Measurements from ENCODE around the gene ZNF550.
A peak's percentile ranks its signal among the peaks of the same experiment; 100 is the strongest.
"Not testable (repeated sequence)": the region's sequence is repeated elsewhere in the genome, so short reads cannot be mapped to it uniquely, and the experiment has no call there.

ZNF550 gene

DNA sequence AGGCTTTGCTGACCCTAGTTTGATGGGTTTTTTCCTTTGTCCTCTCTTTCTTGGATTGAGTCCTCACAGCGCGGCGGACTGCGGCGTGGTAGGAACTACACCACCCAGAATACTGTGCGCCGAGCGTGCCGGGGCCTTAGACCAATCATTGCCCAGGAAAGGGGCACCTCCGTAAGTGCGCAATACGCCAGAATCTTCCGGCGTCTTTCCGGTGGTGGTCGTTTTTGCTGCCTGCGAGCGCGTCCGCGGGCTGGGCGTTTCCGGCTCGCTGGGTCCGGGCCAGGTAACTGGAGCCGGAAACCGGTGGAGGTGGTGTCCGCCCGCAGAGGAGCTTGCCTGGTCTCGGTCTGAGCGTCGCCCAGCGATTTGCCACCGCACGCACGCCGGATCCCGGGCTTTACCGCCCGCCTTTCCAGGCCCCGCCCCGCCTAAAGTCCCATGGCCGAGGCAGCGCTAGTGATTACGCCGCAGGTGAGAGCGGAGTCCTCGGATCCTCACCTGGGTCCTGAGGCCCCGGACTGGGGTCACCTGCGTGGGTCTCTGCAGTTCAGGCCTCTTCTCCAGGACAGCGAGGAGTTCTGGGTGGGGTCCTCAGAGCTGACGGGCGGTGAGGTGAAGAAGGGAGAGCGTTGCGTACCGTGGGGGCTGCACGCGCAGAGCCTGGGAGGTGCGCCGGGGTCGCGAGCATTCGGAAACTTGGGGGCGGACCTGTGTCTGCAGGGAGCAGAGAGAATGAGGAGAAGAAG is 32.4 kb downstream of the ZNF550 start, which contains the start of gene ZNF549:
Gene ZNF549, plus strand, starts transcription at position 221 of the 746 bp plus-strand sequence. Its CDS starts 218 bp downstream, at position 439.
- DNase-seq = peak; percentile 75 to 81

DNA sequence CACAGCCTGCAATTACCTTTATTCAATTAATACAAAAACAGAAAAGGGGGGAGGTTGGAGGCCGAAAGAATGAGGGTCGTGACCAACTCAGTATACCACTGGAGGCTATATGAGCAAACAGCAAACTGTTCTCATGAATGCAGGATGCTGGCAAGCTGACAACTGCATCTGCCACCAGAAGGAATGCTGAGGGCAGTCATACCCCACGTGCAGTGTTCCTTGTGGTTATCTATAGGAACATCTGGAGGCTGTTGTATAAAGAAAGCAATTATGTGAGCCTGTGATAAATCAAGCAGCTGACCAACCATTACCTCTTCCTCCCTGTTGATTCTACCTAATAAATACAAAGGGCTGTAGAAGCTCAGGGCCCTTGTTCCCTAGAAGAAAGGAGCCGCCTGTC is 41.6 kb downstream of the ZNF550 start:
- DNase-seq = not testable (repeated sequence)

DNA sequence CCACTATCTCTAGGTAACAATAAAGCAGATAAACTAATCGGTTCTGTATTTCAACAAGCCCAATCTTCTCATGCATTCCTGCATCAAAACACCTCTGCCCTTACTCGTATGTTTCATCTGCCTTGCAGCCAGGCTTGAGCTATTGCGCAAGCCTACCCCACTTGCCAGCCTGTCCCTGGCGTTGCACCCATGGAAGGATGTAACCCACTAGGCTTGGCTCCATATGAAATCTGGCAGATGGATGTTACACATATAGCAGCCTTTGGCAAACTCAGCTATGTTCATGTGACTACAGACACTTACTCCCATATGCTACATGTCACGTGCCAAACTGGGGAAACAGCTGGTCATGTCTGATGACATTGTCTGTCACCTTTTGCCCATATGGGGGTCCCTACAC is 44.4 kb downstream of the ZNF550 start:
- no peak for DNase-seq

DNA sequence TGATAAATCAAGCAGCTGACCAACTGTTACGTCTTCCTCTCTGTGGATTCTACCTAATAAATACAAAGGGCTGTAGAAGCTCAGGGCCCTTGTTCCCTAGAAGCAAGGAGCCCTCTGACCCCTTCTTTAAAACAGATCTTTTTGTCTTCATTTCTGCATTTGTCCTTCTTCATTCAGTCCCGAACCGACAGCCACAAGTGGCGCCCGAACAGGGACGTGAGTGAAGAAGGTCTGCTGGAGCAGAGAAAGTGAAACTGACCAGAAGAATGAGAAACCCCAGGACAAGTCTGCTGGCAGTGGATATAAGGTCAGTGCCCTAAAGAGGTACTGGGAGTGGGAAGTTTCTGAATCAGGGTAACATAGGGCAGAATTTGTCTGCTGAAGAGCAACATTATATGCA is 46.8 kb downstream of the ZNF550 start:
- DNase-seq = no peak

DNA sequence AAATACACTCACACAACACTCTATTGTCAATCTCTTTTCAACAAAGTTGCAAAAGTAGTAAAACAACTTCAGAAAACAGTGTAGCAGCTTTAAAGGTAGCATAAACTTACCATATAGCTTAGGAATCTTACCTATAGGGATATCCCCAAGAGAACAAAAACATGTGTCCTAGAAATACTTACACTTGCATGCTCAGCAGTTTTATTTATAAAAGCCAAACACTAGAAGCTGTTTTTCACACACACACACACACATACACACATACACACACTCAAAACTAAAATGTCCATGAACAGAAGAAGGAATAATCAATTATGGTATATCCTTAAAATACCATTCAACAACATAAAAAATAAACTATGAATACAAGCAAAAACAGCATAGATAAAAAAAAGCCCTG is 48.2 kb downstream of the ZNF550 start:
- DNase-seq = no peak

DNA sequence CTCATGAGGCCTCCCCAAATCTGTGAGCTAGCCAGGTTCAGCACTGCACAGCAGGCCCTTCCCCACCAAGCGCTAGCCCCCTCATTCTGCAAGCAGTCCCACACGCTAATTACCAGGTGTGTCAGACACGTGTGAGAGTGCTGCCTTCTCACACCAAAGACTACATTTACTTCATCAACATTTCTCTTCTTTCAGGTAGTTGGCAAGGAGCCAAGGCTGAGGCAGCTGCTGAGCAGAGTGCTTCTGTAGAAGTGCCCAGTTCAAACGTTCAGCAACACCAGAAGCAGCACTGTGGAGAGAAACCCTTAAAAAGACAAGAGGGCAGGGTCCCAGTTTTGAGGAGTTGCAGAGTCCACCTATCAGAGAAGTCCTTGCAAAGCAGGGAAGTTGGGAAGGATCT is 53.5 kb downstream of the ZNF550 start:
- DNase-seq = no peak

DNA sequence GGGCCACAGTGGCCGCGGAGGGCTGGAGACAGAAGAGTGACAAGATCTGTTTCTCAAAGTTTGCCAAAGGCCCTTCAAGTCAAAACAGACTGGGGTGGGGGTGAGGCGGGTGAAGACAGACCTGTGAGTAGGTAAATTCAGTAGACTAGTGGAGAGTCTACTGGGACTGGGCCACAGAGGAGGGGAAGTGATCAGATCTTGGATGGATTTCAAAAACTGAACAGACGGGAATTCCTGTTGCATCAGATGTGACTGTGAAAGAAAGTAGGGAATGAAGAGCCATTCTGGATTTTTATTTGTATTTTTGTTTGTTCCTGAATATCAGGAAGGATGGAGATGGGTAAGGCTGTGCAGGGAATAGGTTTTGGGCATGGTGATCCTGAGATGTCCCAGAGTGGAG is 59.3 kb downstream of the ZNF550 start:
- DNase-seq = not testable (repeated sequence)

GRCh38 chr19:57499680-57500395 is 59.8 kb downstream of the ZNF550 start, which contains the start of gene ZNF773:
Gene ZNF773, plus strand, starts transcription at chr19:57499938. Its CDS starts 143 bp downstream, at chr19:57500081.
- DNase-seq = peak; percentile 93 to 95

GRCh38 chr19:57499332-57499679 is 60.4 kb downstream of the ZNF550 start:
- not testable (repeated sequence) for DNase-seq

DNA sequence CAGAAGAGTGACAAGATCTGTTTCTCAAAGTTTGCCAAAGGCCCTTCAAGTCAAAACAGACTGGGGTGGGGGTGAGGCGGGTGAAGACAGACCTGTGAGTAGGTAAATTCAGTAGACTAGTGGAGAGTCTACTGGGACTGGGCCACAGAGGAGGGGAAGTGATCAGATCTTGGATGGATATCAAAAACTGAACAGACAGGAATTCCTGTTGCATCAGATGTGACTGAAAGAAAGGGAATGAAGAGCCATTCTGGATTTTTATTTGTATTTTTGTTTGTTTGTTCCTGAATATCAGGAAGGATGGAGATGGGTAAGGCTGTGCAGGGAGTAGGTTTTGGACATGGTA is 71.4 kb downstream of the ZNF550 start:
- not testable (repeated sequence) for DNase-seq

DNA sequence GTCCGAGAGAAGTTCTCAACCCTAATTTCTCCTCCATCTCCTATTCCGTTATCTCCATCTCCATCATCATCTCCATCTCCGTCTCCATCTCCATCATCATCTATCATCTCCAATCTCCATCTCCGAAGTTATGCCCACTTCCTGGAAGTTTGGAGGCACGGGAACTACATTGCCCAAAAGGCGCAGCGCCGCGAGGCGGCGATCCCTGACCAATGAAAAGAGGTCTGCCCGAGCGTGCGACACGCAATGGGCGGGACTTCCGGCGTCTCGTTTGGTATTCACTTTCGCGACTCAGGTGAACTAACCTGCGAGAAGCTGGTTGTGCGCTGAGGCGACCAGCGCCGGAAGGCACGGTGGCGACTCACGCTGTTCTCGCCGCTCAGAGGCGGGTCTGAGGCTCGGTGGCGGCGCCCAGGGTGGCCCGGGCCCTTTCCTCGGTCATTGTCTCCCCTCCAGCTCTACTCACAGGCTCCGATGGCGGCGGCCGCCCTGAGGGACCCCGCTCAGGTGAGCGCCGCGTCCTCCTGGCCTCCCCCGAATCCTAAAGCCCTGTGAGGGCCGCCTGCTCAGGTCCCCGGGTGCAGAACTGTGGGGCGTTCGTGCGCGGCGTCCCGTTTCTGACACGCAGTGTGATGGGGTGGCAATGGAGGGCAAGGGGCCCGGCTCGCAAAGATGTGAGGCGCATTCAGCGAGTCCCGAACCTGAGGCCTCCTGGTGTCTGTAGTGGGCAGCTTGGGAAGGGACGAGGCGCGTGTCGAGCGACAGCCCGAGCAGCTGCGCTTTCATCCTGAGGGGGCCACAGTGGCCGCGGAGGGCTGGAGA is 72.0 kb downstream of the ZNF550 start, which contains the start of gene ZNF419:
Gene ZNF419, plus strand, starts transcription at position 274 of the 822 bp plus-strand sequence. Its CDS starts 201 bp downstream, at position 475.
- peak; percentile 80 to 88 for DNase-seq

All from inflammatory macrophage treated with lipopolysaccharide for 1 hour (primary cell).